Measurements from ENCODE around the gene MADD. TPM values are rescaled to one million over a fixed set of nuclear protein-coding genes. Genes with fewer than 3 reads are reported as not detected.
A peak's percentile ranks its signal among the peaks of the same experiment; 100 is the strongest.

Gene MADD
- total and polyA plus RNA-seq, 10 of the 15 experiments (the other 5 are each of a cell fraction or from before 2014, with no cell fraction given) = 0.47 to 35.4 (median 17.6) TPM

- TF ChIP-seq, protein P1, sequence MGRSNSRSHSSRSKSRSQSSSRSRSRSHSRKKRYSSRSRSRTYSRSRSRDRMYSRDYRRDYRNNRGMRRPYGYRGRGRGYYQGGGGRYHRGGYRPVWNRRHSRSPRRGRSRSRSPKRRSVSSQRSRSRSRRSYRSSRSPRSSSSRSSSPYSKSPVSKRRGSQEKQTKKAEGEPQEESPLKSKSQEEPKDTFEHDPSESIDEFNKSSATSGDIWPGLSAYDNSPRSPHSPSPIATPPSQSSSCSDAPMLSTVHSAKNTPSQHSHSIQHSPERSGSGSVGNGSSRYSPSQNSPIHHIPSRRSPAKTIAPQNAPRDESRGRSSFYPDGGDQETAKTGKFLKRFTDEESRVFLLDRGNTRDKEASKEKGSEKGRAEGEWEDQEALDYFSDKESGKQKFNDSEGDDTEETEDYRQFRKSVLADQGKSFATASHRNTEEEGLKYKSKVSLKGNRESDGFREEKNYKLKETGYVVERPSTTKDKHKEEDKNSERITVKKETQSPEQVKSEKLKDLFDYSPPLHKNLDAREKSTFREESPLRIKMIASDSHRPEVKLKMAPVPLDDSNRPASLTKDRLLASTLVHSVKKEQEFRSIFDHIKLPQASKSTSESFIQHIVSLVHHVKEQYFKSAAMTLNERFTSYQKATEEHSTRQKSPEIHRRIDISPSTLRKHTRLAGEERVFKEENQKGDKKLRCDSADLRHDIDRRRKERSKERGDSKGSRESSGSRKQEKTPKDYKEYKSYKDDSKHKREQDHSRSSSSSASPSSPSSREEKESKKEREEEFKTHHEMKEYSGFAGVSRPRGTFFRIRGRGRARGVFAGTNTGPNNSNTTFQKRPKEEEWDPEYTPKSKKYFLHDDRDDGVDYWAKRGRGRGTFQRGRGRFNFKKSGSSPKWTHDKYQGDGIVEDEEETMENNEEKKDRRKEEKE (IDR thresholded peaks at IDR 0.05) = no peak
- TF ChIP-seq GABPA (IDR thresholded peaks at IDR 0.05; ENCODE audit: low read depth) = no peak
- TF ChIP-seq MEF2B (IDR thresholded peaks at IDR 0.05; ENCODE audit: partially characterized antibody, poor library complexity, severe bottlenecking) = peak; percentile 34
- no peak for TF ChIP-seq ZBED1 (IDR thresholded peaks at IDR 0.05; ENCODE audit: borderline replicate concordance)
- TF ChIP-seq TCF12 (IDR thresholded peaks at IDR 0.05; ENCODE audit: low read depth, low read length) = no peak
- no peak for TF ChIP-seq EP300 (IDR thresholded peaks at IDR 0.05; ENCODE audit: borderline replicate concordance in 1 of 2, control insufficient read depth in 1 of 2, low read depth in 2 of 2, low read length in 2 of 2)
- no peak for TF ChIP-seq NFXL1 (IDR thresholded peaks at IDR 0.05; ENCODE audit: borderline replicate concordance)
- TF ChIP-seq SUZ12 (IDR thresholded peaks at IDR 0.05; ENCODE audit: unreplicated experiment) = no peak
- TF ChIP-seq, protein P2, sequence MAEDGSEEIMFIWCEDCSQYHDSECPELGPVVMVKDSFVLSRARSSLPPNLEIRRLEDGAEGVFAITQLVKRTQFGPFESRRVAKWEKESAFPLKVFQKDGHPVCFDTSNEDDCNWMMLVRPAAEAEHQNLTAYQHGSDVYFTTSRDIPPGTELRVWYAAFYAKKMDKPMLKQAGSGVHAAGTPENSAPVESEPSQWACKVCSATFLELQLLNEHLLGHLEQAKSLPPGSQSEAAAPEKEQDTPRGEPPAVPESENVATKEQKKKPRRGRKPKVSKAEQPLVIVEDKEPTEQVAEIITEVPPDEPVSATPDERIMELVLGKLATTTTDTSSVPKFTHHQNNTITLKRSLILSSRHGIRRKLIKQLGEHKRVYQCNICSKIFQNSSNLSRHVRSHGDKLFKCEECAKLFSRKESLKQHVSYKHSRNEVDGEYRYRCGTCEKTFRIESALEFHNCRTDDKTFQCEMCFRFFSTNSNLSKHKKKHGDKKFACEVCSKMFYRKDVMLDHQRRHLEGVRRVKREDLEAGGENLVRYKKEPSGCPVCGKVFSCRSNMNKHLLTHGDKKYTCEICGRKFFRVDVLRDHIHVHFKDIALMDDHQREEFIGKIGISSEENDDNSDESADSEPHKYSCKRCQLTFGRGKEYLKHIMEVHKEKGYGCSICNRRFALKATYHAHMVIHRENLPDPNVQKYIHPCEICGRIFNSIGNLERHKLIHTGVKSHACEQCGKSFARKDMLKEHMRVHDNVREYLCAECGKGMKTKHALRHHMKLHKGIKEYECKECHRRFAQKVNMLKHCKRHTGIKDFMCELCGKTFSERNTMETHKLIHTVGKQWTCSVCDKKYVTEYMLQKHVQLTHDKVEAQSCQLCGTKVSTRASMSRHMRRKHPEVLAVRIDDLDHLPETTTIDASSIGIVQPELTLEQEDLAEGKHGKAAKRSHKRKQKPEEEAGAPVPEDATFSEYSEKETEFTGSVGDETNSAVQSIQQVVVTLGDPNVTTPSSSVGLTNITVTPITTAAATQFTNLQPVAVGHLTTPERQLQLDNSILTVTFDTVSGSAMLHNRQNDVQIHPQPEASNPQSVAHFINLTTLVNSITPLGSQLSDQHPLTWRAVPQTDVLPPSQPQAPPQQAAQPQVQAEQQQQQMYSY (CRISPR knock-in tag; IDR thresholded peaks at IDR 0.05) = no peak
- no peak for TF ChIP-seq TCF7 (IDR thresholded peaks at IDR 0.05; ENCODE audit: borderline replicate concordance)
- TF ChIP-seq SRF (IDR thresholded peaks at IDR 0.05; ENCODE audit: low read depth in 2 of 2, low read length in 2 of 2) = no peak
- no peak for TF ChIP-seq CHD1 (IDR thresholded peaks at IDR 0.05; ENCODE audit: low read depth, low read length)
- TF ChIP-seq, protein P3, sequence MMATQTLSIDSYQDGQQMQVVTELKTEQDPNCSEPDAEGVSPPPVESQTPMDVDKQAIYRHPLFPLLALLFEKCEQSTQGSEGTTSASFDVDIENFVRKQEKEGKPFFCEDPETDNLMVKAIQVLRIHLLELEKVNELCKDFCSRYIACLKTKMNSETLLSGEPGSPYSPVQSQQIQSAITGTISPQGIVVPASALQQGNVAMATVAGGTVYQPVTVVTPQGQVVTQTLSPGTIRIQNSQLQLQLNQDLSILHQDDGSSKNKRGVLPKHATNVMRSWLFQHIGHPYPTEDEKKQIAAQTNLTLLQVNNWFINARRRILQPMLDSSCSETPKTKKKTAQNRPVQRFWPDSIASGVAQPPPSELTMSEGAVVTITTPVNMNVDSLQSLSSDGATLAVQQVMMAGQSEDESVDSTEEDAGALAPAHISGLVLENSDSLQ (IDR thresholded peaks at IDR 0.05) = peak; percentile 42; the same call in 1 of the 2 replicates
- peak; percentile 60; the same call in 1 of the 2 replicates for TF ChIP-seq ATF2 (IDR thresholded peaks at IDR 0.05; ENCODE audit: low read length)
- TF ChIP-seq NR2F1 (conservative IDR thresholded peaks at IDR 0.05) = peak; percentile 46; the same call in 1 of the 2 replicates
- TF ChIP-seq, protein P4, sequence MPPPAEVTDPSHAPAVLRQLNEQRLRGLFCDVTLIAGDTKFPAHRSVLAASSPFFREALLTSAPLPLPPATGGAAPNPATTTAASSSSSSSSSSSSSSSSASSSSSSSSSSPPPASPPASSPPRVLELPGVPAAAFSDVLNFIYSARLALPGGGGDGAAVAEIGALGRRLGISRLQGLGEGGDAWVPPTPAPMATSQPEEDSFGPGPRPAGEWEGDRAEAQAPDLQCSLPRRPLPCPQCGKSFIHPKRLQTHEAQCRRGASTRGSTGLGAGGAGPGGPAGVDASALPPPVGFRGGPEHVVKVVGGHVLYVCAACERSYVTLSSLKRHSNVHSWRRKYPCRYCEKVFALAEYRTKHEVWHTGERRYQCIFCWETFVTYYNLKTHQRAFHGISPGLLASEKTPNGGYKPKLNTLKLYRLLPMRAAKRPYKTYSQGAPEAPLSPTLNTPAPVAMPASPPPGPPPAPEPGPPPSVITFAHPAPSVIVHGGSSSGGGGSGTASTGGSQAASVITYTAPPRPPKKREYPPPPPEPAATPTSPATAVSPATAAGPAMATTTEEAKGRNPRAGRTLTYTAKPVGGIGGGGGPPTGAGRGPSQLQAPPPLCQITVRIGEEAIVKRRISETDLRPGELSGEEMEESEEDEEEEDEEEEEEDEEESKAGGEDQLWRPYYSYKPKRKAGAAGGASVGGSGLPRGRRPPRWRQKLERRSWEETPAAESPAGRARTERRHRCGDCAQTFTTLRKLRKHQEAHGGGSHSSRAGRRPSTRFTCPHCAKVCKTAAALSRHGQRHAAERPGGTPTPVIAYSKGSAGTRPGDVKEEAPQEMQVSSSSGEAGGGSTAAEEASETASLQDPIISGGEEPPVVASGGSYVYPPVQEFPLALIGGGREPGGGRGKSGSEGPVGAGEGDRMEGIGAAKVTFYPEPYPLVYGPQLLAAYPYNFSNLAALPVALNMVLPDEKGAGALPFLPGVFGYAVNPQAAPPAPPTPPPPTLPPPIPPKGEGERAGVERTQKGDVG (CRISPR knock-in tag; IDR thresholded peaks at IDR 0.05) = no peak
- TF ChIP-seq SIN3A (IDR thresholded peaks at IDR 0.05; ENCODE audit: low read depth, low read length) = no peak
These were observed 96.1 kb downstream of the MADD start (continued) for GRCh38 chr11:47366020-47366490.

Measured in GM12878 (cell line).